ENCODE data around the gene BSN.

BSN gene

DNA sequence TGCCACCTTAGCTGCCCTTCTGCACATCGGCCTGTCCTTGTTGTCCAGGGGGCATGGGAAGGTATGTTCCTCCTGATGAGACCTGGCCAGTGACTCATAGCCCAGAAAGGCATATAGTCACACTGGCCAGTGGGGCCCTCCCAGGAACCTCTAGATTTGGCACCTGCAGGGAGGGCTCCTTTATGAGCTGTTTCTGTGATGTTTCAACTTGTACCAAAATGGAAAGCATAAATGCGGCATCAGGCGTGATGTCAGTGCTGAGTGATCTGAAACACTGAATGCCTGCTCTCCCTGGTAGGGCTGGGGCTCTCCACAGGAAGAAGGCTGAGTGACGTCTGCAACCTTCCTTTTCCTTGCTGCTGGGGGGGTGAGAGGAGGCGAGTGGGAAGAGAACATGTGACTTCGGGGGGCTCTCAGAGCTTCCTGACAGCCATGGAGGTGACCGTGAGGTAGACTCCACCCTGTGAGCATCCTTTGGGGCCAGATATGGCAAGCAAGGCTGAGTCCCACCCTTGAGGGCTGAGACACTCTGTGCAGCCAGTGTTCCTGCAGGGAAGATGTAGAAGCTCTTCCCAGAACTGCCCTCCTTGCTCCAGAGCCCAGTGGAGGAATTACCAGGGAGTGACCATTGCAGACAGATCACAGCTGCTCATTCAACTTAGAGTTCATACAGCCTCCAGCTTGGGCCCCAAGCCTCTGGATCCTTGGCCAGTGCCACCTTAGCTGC is 82.8 kb downstream of the BSN start (continued):
- no peak for TF ChIP-seq ZNF169 (tag by site-specific recombination; IDR thresholded peaks at IDR 0.05)
- TF ChIP-seq ZNF596 (tag by site-specific recombination; IDR thresholded peaks at IDR 0.05), result no peak

GRCh38 chr3:49638445-49638844 is 84.2 kb downstream of the BSN start:
- Histone ChIP-seq H3K4me1 (ENCODE audit: control insufficient read depth, insufficient read depth, low read length) (no peaks in the 10 kb centered on the region), H3K4me3 (ENCODE audit: low read depth, low read length) (no peak overlapping the region), H3K36me3 (ENCODE audit: control insufficient read depth in 2 of 2, insufficient read depth in 1 of 2, low read length in 2 of 2) (peaks cover 0 to 4% of the 10 kb centered on the region in 2 experiments; a peak in 1 of 3 replicates), H3K27ac (ENCODE audit: extremely low read depth, low read depth, low read length) (no peak overlapping the region), H3K9me3 (ENCODE audit: control insufficient read depth, insufficient read depth, low read depth, low read length) (no peaks in the 10 kb centered on the region)
- ChIA-PET CTCF (no interaction called here), POLR2A (no interaction called here)
- TF ChIP-seq ZNF654 (tag by site-specific recombination; IDR thresholded peaks at IDR 0.05; ENCODE audit: low read depth) (no peak), GLIS1 (tag by site-specific recombination; IDR thresholded peaks at IDR 0.05) (peak; percentile 32; the same call in 1 of the 2 replicates), ZNF664 (tag by site-specific recombination; IDR thresholded peaks at IDR 0.05) (peak; percentile 53; the same call in 1 of the 2 replicates), ZNF585B (tag by site-specific recombination; IDR thresholded peaks at IDR 0.05) (no peak), ZIC2 (tag by site-specific recombination; IDR thresholded peaks at IDR 0.05) (peak; percentile 75), KLF1 (tag by site-specific recombination; IDR thresholded peaks at IDR 0.05) (peak; percentile 78), MEIS1 (CRISPR knock-in tag; IDR thresholded peaks at IDR 0.05; ENCODE audit: borderline replicate concordance) (no peak), ZNF580 (tag by site-specific recombination; IDR thresholded peaks at IDR 0.05) (no peak), ZNF341 (tag by site-specific recombination; IDR thresholded peaks at IDR 0.05; ENCODE audit: low read depth) (no peak)

- Histone ChIP-seq H3K4me3 (ENCODE audit: low read depth, low read length) (no peak overlapping the region), H3K36me3 (ENCODE audit: control insufficient read depth in 2 of 2, insufficient read depth in 1 of 2, low read length in 2 of 2) (peaks cover 0 to 4% of the 10 kb centered on the region in 2 experiments; a peak in 1 of 3 replicates), H3K9me3 (ENCODE audit: control insufficient read depth, insufficient read depth, low read depth, low read length) (no peaks in the 10 kb centered on the region), H3K4me1 (ENCODE audit: control insufficient read depth, insufficient read depth, low read length) (no peaks in the 10 kb centered on the region), H3K27ac (ENCODE audit: extremely low read depth, low read depth, low read length) (no peak overlapping the region)
- CTCF ChIA-PET, result no interaction called here
- TF ChIP-seq BCL6B (tag by site-specific recombination; IDR thresholded peaks at IDR 0.05) (no peak), IKZF3 (tag by site-specific recombination; IDR thresholded peaks at IDR 0.05) (no peak), ZNF529 (tag by site-specific recombination; IDR thresholded peaks at IDR 0.05; ENCODE audit: insufficient replicate concordance) (no peak), ZBTB7A (tag by site-specific recombination; IDR thresholded peaks at IDR 0.05; ENCODE audit: low read depth) (no peak), PRDM1 (tag by site-specific recombination; IDR thresholded peaks at IDR 0.05) (no peak), ZNF48 (tag by site-specific recombination; IDR thresholded peaks at IDR 0.05) (no peak), ZBTB17 (tag by site-specific recombination; IDR thresholded peaks at IDR 0.05) (no peak), SP3 (tag by site-specific recombination; IDR thresholded peaks at IDR 0.05) (no peak)
- TF ChIP-seq, protein P1, sequence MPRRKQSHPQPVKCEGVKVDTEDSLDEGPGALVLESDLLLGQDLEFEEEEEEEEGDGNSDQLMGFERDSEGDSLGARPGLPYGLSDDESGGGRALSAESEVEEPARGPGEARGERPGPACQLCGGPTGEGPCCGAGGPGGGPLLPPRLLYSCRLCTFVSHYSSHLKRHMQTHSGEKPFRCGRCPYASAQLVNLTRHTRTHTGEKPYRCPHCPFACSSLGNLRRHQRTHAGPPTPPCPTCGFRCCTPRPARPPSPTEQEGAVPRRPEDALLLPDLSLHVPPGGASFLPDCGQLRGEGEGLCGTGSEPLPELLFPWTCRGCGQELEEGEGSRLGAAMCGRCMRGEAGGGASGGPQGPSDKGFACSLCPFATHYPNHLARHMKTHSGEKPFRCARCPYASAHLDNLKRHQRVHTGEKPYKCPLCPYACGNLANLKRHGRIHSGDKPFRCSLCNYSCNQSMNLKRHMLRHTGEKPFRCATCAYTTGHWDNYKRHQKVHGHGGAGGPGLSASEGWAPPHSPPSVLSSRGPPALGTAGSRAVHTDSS (tag by site-specific recombination; IDR thresholded peaks at IDR 0.05), result no peak
- POLR2A ChIA-PET, result no interaction called here
Measured at GRCh38 chr3:49639551-49639950, 85.3 kb downstream of the BSN start.
